ENCODE measurements around the gene RPL22. TPM values are rescaled to one million over a fixed set of nuclear protein-coding genes. Genes with fewer than 3 reads are reported as not detected.
A peak's percentile ranks its signal among the peaks of the same experiment; 100 is the strongest.
"Not testable (repeated sequence)": the region's sequence is repeated elsewhere in the genome, so short reads cannot be mapped to it uniquely, and the experiment has no call there.

RPL22 gene
- total RNA-seq, 1 donor = 169 TPM

DNA sequence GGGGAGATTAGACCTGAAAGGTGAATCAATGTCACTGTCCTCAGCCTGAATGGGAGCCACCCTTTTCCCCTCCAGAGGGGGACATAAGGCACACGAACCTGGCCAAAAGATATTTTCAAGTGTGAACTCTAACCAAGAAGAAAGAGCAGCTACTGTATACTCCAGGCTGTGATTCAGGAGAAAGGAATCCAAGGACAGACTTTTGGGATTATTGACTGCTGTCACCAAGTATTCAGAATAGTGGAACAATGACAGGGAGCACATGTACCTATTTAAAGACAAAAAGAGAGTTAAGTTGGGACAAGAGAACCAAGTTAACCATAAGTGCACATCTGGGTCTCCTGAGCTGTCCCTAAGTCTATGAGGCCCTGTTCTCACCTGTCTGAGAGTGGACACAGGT, 34.0 kb upstream of the RPL22 start:
- no peak for DNase-seq (ENCODE audit: low read depth)

DNA sequence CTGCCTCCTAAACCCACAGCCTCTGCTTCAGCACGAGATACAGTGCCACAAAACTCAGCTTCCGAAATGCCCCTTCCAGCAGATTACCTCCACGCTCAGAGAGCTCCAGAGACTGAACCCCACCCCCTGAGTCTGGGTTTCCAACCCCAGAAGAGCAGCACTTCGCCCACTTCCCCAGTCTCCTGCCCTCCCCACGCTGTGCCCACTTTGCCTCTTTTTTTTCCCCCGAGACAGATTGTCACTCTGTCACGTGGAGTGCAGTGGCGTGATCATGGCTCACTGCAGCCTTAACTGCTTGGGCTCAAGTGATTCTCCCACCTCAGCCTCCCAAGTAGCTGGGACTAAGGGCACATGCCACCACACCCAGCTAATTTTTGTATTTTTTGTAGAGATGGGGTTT, 26.3 kb upstream of the RPL22 start:
- TF ChIP-seq, protein P1, sequence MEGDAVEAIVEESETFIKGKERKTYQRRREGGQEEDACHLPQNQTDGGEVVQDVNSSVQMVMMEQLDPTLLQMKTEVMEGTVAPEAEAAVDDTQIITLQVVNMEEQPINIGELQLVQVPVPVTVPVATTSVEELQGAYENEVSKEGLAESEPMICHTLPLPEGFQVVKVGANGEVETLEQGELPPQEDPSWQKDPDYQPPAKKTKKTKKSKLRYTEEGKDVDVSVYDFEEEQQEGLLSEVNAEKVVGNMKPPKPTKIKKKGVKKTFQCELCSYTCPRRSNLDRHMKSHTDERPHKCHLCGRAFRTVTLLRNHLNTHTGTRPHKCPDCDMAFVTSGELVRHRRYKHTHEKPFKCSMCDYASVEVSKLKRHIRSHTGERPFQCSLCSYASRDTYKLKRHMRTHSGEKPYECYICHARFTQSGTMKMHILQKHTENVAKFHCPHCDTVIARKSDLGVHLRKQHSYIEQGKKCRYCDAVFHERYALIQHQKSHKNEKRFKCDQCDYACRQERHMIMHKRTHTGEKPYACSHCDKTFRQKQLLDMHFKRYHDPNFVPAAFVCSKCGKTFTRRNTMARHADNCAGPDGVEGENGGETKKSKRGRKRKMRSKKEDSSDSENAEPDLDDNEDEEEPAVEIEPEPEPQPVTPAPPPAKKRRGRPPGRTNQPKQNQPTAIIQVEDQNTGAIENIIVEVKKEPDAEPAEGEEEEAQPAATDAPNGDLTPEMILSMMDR (IDR thresholded peaks at IDR 0.05; ENCODE audit: insufficient read depth, low read length) = no peak
- DNase-seq (ENCODE audit: low read depth) = no peak

More for the DNA sequence above, 34.0 kb upstream of the RPL22 start:
- H3K4me3 ChIP-seq (ENCODE audit: low read depth, low read length) = no peak overlapping the region
- TF ChIP-seq, protein P1 (IDR thresholded peaks at IDR 0.05; ENCODE audit: insufficient read depth, low read length) = no peak

DNA sequence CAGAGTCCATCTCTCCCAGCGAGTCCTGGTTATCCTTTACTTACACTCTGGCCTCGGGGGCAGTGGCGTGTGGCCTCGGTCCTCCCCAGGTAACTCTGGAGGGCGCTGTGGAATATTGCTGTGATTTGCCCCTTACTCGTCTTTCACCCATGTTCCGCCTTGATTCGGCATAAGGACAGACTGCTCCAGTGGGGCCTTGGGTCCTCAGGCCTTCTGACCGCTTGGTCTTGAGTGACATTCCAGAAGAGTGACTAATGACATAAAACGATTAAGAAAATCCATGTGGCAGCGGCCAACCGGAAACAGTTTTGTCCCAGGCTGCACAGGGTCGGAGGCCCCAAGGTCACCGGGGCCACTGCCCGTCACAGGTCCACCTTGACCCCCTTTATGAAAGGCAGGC, 25.3 kb upstream of the RPL22 start:
- no peak for DNase-seq (ENCODE audit: low read depth)
- H3K4me3 ChIP-seq (ENCODE audit: low read depth, low read length) = no peak overlapping the region
- TF ChIP-seq, protein P1 (IDR thresholded peaks at IDR 0.05; ENCODE audit: insufficient read depth, low read length) = no peak

More for the DNA sequence above, 26.3 kb upstream of the RPL22 start:
- H3K4me3 ChIP-seq (ENCODE audit: low read depth, low read length) = no peak overlapping the region

DNA sequence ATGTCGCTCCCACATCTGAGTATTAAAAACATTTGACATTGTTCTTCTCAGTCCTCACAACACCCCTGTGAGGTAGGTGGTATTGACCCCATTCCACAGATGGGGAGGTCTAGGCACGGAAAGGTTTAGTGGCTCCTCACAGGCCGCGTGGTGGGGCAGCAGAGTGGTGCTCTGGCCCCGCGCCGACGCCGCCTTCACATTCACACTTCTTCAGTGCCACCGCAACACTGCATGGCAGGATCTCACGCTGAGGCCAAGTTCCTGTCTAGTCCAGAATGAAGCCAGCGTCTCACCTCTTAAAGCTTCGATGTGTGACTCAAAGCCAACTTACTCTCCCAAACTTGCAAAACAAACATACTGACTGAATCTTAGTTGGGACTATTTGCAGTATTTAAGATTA, 24.2 kb upstream of the RPL22 start:
- TF ChIP-seq, protein P1 (IDR thresholded peaks at IDR 0.05; ENCODE audit: insufficient read depth, low read length) = no peak
- no peak for DNase-seq (ENCODE audit: low read depth)
- H3K4me3 ChIP-seq (ENCODE audit: low read depth, low read length) = no peak overlapping the region

DNA sequence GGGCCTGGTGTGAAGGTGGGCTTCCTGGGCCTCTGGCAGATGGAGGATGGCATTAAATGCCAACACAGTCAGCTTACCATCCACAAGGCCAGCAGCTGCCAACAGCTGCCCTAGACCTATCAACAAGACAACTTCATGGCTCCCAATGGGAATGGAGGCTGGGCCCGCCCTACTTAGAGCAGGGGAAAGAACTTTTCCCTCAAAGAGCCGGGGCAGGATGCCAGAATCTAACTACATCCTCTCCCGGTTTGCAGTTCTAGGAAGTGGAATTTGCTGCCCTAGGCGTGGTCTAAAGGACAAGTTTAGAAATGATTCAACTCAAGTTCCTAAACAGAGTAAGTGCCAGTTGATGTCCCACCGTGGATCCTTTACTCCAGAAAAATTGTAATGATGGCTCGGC, 23.2 kb upstream of the RPL22 start:
- peak; percentile 73 for DNase-seq (ENCODE audit: low read depth)
- H3K4me3 ChIP-seq (ENCODE audit: low read depth, low read length) = no peak overlapping the region
- TF ChIP-seq, protein P1 (IDR thresholded peaks at IDR 0.05; ENCODE audit: insufficient read depth, low read length) = no peak

DNA sequence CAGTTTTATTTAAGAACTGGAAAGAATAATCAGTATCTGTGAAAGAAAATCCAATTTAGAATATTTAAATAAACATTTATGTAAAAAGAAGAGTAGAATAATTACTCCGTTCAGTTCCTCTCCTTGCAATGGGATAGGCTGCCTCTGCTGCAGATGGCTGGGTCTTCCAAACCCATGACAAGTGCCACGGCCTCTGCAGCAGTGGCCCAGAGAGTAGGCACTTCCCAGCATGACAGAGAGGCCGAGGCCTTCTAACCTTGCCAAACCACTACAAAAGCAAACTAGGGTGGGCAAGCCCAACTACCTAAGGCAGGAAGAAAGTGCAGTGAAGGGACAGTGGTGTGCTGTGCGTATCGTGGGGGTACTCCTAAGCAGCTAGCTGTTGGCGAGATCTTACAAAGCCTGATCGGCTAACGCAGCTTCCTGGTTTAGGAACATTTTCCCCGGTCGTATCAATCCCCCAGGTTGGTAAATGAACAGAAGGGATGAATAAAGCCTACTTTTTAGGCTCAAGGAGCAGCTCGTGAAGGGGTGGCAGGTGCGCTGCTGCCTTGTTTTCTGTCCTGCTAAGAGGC, 21.9 kb upstream of the RPL22 start:
- TF ChIP-seq, protein P1 (IDR thresholded peaks at IDR 0.05; ENCODE audit: insufficient read depth, low read length) = no peak
- no peak for DNase-seq (ENCODE audit: low read depth)
- H3K4me3 ChIP-seq (ENCODE audit: low read depth, low read length) = no peak overlapping the region

DNA sequence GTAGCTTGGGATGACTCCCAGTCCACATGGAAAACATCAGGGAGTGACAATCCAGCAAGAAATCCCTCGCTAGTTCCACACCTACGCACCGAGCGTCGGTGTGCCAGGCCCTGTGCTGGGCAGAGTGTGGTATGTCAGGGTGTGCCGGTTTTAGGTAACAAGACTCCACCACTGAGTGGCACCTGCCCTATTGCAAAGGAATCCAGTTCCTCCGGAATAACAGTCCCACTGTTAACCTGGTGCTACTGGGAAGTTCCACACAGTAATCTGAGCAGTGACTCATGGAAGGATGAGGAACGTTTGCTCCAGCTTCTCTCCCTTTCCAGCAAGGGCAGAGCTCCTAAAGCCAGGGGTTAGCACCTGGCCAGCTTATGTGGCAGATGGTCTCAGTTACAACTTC, 20.8 kb upstream of the RPL22 start:
- DNase-seq (ENCODE audit: low read depth) = no peak
- no peak overlapping the region for H3K4me3 ChIP-seq (ENCODE audit: low read depth, low read length)
- TF ChIP-seq, protein P1 (IDR thresholded peaks at IDR 0.05; ENCODE audit: insufficient read depth, low read length) = no peak

DNA sequence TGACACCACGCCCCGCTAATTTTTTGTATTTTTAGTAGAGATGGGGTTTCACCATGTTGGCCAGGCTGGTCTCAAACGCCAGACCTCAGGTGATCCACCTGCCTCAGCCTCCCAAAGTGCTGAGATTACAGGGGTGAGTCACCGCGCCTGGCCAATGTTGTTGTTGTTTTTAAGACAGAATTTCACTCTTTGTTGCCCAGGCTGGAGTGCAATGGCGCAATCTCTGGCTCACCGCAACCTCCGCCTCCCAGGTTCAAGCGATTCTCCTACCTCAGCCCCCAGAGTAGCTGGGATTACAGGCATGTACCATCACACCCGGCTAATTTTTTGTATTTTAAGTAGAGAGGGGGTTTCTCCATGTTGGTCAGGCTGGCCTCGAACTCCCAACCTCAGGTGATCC, 20.2 kb upstream of the RPL22 start:
- H3K4me3 ChIP-seq (ENCODE audit: low read depth, low read length); DNase-seq (ENCODE audit: low read depth): not testable (repeated sequence)
